Fibroblast of skin of left biceps (primary cell): ENCODE measurements around the gene ARAP1.
A peak's percentile ranks its signal among the peaks of the same experiment; 100 is the strongest.

Source experiments
- DNase-seq, 2 experiments: peaks; one replicate each; pipeline ENCODE4 v3.0.0-alpha.2; 2013; ENCODE audit warnings: low read depth in 2 of 2

ARAP1 gene

GRCh38 chr11:72724851-72725723 is 27.1 kb downstream of the ARAP1 start:
- DNase-seq, result peak; percentile 48 to 58

DNA sequence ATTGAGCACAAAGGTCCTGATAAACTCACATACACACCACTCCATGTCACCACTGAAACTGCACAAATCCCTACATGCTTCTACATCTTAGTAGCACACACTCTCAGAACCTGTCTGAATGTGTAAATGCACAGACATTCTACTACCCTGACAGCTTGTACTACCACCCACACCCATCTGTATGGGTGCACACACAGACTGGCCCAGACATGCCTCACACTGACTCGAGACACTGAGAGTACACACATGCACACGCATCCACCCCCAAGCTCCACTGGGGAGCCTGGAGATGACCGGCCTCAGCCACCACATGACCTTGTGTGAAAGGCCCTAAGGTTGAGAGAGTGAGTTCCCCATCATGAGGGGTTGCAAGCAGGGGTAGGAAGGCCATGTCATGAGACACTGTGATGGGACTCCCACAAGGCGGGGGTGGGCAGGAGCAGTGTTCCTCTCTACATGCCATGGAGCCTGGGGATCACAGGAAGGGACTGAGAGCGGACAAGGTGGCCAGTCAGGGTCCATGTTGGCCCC is 28.1 kb downstream of the ARAP1 start:
- no peak for DNase-seq

DNA sequence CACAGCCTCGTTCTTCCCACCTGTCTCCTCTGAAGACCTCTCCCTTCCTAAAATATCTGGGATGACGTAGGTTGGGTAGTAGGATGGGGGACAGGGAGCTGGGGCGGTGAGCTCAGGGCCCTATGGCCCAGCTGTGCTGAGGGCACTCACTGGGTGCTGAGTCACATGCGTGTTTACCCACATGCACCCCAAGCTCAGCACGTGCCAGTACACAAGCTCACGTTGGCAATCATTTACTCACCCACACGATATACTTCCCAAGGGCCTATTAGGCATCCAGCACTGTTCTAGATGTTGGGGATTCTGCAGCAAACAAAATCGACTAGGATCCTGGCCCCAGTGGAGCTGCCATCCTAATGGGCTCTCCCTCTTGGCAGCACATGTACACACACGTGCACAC is 28.7 kb downstream of the ARAP1 start:
- no peak for DNase-seq

GRCh38 chr11:72722050-72722748 is 30.0 kb downstream of the ARAP1 start:
- peak; percentile 68 to 77 for DNase-seq

- no peak for DNase-seq
These were observed 30.5 kb downstream of the ARAP1 start for GRCh38 chr11:72721689-72722049.

DNA sequence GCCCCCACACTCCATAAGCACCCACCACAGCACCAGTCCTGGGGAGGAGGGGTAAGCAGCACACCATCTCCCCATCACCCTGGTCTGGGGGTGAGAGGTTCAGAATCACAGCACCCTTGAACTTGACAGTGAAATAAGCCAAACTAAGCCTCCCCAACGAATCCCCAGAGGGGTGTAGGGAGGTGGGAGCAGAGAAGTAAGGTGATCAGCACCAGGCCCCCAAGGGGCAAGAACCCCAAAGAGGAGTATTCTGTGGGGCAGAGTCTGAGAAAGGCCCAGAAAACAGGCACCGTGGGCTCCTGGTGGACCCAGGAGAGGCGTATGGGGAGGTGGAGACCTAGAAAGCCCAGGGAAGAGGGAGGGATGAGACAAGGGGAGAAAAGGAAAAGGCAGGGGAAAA is 30.9 kb downstream of the ARAP1 start:
- DNase-seq, result no peak

DNA sequence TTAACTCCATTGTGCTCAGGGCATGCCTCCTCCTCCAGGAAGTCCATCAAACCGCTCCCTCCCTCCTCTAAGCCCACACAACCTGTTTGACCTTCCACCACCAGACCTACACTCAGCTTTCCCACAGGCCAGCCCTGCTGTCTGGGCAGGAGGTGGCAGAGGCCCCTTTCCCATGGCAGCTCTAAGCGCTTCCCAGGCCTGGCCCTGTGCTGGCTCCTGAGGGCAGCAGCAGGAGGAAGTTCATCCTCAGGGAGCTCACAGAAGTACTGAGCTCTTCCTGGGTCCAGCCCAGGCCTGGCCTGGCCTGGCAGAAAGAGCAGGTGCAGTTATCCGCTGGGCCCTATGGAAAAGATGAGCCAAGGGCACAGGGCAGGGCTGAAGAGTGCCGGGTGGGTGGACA is 31.4 kb downstream of the ARAP1 start:
- DNase-seq, result no peak

- DNase-seq, result no peak
These were observed 32.2 kb downstream of the ARAP1 start for GRCh38 chr11:72720047-72720446.

GRCh38 chr11:72719551-72719950 is 32.7 kb downstream of the ARAP1 start:
- no peak for DNase-seq

DNA sequence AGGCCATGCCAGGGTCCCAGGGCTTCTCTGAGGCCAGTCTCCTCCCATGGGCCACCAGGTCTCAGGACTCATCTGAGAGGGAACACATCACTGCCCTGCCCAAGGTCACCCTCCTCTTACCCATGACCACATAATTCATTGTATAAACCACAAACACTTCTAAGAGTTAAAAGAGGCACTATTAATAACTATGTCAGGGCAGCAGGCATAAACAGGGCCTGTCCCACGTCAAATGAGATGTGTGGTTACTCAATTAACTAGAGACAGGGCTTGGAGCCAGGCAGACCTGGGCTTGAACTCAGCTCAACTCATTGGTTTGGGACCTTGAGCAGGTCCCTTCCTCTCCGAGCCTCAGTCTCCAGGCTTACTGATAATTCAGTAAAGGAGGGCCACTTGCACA is 33.1 kb downstream of the ARAP1 start:
- DNase-seq, result no peak

DNA sequence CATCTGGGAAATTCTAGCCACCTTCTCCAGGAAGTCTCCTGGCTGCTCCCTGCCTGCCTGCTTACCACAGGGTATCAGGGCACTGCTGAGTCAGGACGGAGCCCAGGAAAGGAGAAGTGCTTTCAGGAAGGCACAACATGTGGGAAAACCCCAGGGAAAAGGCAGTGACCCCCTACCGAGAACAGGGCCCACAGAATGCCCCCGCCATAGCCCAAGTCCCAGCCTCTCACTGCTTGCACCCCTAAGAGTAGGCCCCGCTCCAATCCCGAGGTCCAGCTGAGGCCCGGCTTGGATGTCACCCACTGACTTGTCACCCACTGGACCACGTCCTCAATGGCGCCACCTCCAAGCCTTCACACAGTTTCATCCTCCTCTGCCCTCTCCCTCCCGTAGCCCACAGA is 34.1 kb downstream of the ARAP1 start:
- no peak for DNase-seq

- DNase-seq, result no peak
These were observed 35.3 kb downstream of the ARAP1 start for GRCh38 chr11:72716788-72717435.

- no peak for DNase-seq
These were observed 35.9 kb downstream of the ARAP1 start for GRCh38 chr11:72716290-72716689.

GRCh38 chr11:72712841-72713240 is 39.4 kb downstream of the ARAP1 start:
- no peak for DNase-seq

DNA sequence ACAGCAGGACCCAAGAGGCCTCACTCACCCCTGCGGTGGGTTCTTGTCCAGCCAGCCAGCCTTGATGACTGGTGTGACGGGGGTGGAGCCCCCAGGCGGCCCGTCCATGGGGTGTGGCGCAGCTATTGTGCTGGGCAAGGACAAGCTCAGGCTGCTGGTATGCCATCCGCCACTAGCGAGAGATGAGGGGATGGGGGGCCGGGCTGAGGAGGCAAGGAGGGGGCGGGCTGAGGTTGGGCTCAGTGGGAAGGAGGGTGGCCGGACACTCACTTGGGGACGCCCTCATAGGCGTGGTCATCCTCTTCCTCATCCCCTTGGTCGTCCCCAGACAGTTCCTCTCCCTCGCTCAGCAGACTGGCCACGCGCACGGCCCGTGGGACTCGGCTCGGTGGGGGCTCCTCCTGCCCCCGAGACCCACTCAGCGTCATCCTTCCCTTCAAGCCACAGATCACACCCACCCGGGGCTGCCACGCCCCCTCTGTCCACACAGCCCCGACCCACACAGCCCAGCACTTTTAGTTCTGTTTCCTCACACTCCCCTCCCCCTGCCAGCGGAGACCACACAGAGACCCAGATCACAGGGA is 39.9 kb downstream of the ARAP1 start:
- no peak for DNase-seq

- no peak for DNase-seq
These were observed 41.1 kb downstream of the ARAP1 start for GRCh38 chr11:72711141-72711540.

GRCh38 chr11:72710278-72710677 is 41.9 kb downstream of the ARAP1 start:
- no peak for DNase-seq

- no peak for DNase-seq
These were observed 42.5 kb downstream of the ARAP1 start for GRCh38 chr11:72709478-72710238.

- no peak for DNase-seq
These were observed 45.2 kb downstream of the ARAP1 start for GRCh38 chr11:72707032-72707431.

GRCh38 chr11:72706579-72706978 is 45.6 kb downstream of the ARAP1 start:
- no peak for DNase-seq
